Stomach (tissue), 4 donors: ENCODE data around the gene ADD3.

ENCODE experiments used
- POLR2AphosphoS5 ChIP-seq, 3 donors: sonication (generic); formaldehyde crosslinking; IDR thresholded peaks; one replicate each; pipeline ENCODE4 v1.6.1; 2016; ENCODE audit warnings: antibody characterized with exemption in 3 of 3
- TF ChIP-seq, protein P1 (sequence below), 7 experiments: fragments of 450-650 bp in 4 of 7; fragments of 200-600 bp in 3 of 7; sonication (generic) in 3 of 7; IDR thresholded peaks; one replicate each; pipeline ENCODE4 v1.5.1; 2016 to 2019; ENCODE audit warnings: antibody characterized with exemption in 7 of 7, control low read depth in 2 of 7, mild to moderate bottlenecking in 1 of 7

DNA sequence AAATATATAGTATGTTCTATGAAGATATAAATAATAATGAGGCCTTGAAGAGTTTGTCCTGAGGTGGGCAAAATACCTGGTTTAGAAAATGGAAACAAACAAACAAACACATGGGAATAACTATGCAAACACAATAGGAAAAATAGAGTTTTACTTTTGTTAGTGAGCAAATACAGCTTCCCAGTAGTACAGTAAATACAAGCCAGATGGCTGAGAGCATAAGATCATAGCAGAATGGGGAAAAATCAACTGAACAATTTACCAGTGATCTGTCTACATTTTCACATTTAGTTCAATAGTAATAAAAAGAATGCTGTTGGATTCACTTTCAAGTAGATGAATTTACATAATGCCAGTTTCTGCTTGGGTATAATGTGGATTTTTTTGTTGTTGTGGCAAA, 45.1 kb downstream of the ADD3 start:
- no peak for TF ChIP-seq POLR2AphosphoS5 (IDR thresholded peaks at IDR 0.05)
- TF ChIP-seq, protein P1, sequence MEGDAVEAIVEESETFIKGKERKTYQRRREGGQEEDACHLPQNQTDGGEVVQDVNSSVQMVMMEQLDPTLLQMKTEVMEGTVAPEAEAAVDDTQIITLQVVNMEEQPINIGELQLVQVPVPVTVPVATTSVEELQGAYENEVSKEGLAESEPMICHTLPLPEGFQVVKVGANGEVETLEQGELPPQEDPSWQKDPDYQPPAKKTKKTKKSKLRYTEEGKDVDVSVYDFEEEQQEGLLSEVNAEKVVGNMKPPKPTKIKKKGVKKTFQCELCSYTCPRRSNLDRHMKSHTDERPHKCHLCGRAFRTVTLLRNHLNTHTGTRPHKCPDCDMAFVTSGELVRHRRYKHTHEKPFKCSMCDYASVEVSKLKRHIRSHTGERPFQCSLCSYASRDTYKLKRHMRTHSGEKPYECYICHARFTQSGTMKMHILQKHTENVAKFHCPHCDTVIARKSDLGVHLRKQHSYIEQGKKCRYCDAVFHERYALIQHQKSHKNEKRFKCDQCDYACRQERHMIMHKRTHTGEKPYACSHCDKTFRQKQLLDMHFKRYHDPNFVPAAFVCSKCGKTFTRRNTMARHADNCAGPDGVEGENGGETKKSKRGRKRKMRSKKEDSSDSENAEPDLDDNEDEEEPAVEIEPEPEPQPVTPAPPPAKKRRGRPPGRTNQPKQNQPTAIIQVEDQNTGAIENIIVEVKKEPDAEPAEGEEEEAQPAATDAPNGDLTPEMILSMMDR (IDR thresholded peaks at IDR 0.05) = no peak
